ENCODE results near the gene NOP56. TPM values are rescaled to one million over a fixed set of nuclear protein-coding genes. Genes with fewer than 3 reads are reported as not detected.

Gene NOP56
- total RNA-seq, 1 donor from 2014 or later, result 517 TPM

DNA sequence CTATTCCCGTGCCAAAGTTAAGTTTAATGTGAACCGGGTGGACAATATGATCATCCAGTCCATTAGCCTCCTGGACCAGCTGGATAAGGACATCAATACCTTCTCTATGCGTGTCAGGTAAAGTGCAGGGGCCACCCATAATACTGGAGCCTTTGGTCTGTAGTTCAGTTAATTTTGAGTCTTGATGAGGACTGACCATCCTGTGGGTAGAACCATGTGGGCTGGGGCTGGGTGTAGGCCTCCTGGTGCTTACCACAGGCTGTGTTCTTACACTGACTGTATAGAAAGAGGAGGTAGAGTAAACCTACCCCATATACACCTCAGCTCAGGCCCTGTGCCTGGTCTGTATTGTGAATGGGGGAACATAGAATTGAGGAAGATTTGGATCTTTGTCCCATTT is 2.4 kb downstream of the NOP56 start:
- Mint-ChIP-seq H3K27ac (ENCODE audit: unreplicated experiment) (peak overlapping the region; percentile 35), H3K36me3 (ENCODE audit: low read depth) (peaks cover 52% of the 10 kb centered on the region), H3K27me3 (ENCODE audit: low read depth) (peaks cover 3% of the 10 kb centered on the region), H3K4me1 (peaks cover 31% of the 10 kb centered on the region), H3K9me3 (no peaks in the 10 kb centered on the region), H3K4me3 (peak overlapping the region; percentile 89)
- DNase-seq (ENCODE audit: low read depth, low spot score), result no peak
- TF ChIP-seq, protein P1, sequence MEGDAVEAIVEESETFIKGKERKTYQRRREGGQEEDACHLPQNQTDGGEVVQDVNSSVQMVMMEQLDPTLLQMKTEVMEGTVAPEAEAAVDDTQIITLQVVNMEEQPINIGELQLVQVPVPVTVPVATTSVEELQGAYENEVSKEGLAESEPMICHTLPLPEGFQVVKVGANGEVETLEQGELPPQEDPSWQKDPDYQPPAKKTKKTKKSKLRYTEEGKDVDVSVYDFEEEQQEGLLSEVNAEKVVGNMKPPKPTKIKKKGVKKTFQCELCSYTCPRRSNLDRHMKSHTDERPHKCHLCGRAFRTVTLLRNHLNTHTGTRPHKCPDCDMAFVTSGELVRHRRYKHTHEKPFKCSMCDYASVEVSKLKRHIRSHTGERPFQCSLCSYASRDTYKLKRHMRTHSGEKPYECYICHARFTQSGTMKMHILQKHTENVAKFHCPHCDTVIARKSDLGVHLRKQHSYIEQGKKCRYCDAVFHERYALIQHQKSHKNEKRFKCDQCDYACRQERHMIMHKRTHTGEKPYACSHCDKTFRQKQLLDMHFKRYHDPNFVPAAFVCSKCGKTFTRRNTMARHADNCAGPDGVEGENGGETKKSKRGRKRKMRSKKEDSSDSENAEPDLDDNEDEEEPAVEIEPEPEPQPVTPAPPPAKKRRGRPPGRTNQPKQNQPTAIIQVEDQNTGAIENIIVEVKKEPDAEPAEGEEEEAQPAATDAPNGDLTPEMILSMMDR (conservative IDR thresholded peaks at IDR 0.05), result no peak

DNA sequence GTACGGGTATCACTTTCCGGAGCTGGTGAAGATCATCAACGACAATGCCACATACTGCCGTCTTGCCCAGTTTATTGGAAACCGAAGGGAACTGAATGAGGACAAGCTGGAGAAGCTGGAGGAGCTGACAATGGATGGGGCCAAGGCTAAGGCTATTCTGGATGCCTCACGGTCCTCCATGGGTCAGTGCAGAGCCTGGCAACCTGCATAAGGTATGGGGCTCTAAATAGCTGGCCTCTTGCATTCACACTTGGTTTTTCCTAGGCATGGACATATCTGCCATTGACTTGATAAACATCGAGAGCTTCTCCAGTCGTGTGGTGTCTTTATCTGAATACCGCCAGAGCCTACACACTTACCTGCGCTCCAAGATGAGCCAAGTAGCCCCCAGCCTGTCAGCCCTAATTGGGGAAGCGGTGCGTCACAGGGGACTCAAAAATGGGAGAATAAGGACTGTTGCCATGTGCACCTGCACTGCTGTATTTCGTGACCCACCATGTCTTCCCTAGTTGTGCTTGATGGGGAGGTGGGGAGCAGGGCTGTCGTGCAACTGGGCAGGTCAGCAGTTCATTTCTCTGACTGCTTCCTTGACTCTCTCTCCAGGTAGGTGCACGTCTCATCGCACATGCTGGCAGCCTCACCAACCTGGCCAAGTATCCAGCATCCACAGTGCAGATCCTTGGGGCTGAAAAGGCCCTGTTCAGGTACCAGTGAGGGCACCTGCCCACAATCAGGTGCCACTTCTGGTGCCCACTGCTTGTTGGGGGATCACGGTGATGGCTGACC is 3.1 kb downstream of the NOP56 start:
- Mint-ChIP-seq H3K9me3 (no peaks in the 10 kb centered on the region), H3K36me3 (ENCODE audit: low read depth) (peaks cover 56% of the 10 kb centered on the region), H3K27me3 (ENCODE audit: low read depth) (peaks cover 4% of the 10 kb centered on the region), H3K4me1 (peaks cover 27% of the 10 kb centered on the region), H3K27ac (ENCODE audit: unreplicated experiment) (no peak overlapping the region), H3K4me3 (peak overlapping the region; percentile 89)
- TF ChIP-seq, protein P1 (conservative IDR thresholded peaks at IDR 0.05), result no peak
- DNase-seq (ENCODE audit: low read depth, low spot score), result no peak

DNA sequence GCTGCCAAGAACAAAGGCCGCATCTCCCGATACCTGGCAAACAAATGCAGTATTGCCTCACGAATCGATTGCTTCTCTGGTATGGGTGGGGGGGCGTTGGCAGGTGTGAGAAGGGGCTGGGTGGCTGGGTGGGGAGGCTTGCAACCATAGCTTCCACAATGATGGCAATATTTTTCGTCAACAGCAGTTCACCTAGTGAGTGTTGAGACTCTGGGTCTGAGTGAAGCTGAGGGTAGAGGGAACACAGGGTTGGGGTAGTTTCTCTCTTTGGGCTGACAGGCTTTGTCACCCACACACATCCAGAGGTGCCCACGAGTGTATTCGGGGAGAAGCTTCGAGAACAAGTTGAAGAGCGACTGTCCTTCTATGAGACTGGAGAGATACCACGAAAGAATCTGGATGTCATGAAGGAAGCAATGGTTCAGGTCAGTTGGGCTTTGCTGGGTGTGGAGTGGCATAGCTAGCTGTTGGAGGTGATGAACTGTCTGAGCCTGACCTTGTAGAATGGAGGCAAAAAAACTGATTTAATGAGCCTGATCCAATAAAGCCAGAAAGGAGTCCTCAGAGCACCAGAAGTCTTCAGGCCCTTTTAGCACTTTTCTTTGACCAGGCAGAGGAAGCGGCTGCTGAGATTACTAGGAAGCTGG is 4.2 kb downstream of the NOP56 start:
- H3K36me3 Mint-ChIP-seq (ENCODE audit: low read depth), result peaks cover 59% of the 10 kb centered on the region
- H3K27me3 Mint-ChIP-seq (ENCODE audit: low read depth), result peaks cover 5% of the 10 kb centered on the region
- TF ChIP-seq, protein P1 (conservative IDR thresholded peaks at IDR 0.05), result no peak
- H3K27ac Mint-ChIP-seq (ENCODE audit: unreplicated experiment), result no peak overlapping the region
- H3K4me1 Mint-ChIP-seq, result peaks cover 27% of the 10 kb centered on the region
- peak overlapping the region; percentile 77 for H3K4me3 Mint-ChIP-seq
- no peaks in the 10 kb centered on the region for H3K9me3 Mint-ChIP-seq
- no peak for DNase-seq (ENCODE audit: low read depth, low spot score)

DNA sequence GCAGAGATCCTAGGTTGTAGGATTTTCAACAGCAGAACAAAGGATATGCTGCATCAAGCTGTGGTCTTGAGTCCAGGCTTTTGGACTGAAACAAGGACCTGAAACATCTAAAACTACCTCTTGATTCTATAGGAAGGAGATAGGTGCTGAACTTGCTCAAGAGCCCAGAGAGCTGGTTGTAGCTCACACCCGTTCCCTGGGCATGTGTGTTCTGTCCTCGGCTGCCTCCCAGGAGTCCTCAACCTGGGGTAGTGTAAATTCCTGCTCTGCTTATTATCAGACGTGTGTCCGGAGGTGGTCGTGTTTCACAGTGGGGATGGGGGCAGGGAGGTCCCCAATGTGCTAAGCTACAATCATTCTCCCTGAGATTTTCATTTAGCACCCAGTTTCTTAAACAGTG is 4.8 kb downstream of the NOP56 start:
- Mint-ChIP-seq H3K36me3 (ENCODE audit: low read depth) (peaks cover 63% of the 10 kb centered on the region), H3K9me3 (no peaks in the 10 kb centered on the region), H3K27me3 (ENCODE audit: low read depth) (peaks cover 5% of the 10 kb centered on the region), H3K27ac (ENCODE audit: unreplicated experiment) (no peak overlapping the region), H3K4me1 (peaks cover 30% of the 10 kb centered on the region), H3K4me3 (peak overlapping the region; percentile 77)
- DNase-seq (ENCODE audit: low read depth, low spot score), result no peak
- TF ChIP-seq, protein P1 (conservative IDR thresholded peaks at IDR 0.05), result no peak

DNA sequence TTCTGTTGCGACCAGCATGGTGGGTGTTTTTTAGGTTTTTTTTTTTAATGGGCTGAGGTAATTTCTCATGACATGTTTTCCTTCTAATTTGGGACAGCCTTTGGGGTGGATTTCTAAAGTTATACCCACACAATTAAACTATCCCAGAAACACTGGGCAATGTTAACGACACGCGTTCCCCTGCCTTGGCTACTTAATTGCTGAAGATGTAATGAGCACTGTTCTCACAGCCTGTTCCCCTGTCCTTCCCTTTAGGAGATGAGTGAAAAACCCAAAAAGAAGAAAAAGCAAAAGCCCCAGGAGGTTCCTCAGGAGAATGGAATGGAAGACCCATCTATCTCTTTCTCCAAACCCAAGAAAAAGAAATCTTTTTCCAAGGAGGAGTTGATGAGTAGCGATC is 5.2 kb downstream of the NOP56 start:
- H3K36me3 Mint-ChIP-seq (ENCODE audit: low read depth), result peaks cover 64% of the 10 kb centered on the region
- TF ChIP-seq, protein P1 (conservative IDR thresholded peaks at IDR 0.05), result no peak
- H3K9me3 Mint-ChIP-seq, result no peaks in the 10 kb centered on the region
- peaks cover 32% of the 10 kb centered on the region for H3K4me1 Mint-ChIP-seq
- peak overlapping the region; percentile 77 for H3K4me3 Mint-ChIP-seq
- peaks cover 5% of the 10 kb centered on the region for H3K27me3 Mint-ChIP-seq (ENCODE audit: low read depth)
- no peak overlapping the region for H3K27ac Mint-ChIP-seq (ENCODE audit: unreplicated experiment)
- no peak for DNase-seq (ENCODE audit: low read depth, low spot score)

Data from neural crest cell (in vitro differentiated cells).